ENCODE data around the gene ZFP36L1. TPM values are rescaled to one million over a fixed set of nuclear protein-coding genes. Genes with fewer than 3 reads are reported as not detected.

Gene ZFP36L1
- total and polyA plus RNA-seq, 9 of the 15 experiments (the other 6 are each of a cell fraction or from before 2014, with no cell fraction given) = 1.3 to 26.6 (median 3.7) TPM

- TF ChIP-seq ZNF639 (CRISPR knock-in tag; conservative IDR thresholded peaks at IDR 0.05 in 1 of 2, IDR thresholded peaks at IDR 0.05 in 1 of 2) (peak in 1 of 2 experiments; percentile 39; a peak in 1 of 4 replicates), POLR2G (IDR thresholded peaks at IDR 0.05; ENCODE audit: low read depth, low read length) (no peak), CHAMP1 (IDR thresholded peaks at IDR 0.05) (no peak)
Measured at GRCh38 chr14:68794851-68795596, 2.2 kb upstream of the ZFP36L1 start (continued).
